HepG2 (cell line): ENCODE measurements around the gene PRIM2. TPM values are rescaled to one million over a fixed set of nuclear protein-coding genes. Genes with fewer than 3 reads are reported as not detected.

ENCODE experiments used
- ARNTL ChIP-seq: sonication (generic); formaldehyde crosslinking; IDR thresholded peaks from 2 replicates; pipeline ENCODE4 v1.4.0; 2020; ENCODE audit warnings: mild to moderate bottlenecking, missing genetic modification reagents
- CENPT ChIP-seq: sonication (generic); formaldehyde crosslinking; IDR thresholded peaks from 2 replicates; pipeline ENCODE4 v1.8.0; 2022; ENCODE audit warnings: low read depth, mild to moderate bottlenecking, moderate library complexity, missing genetic modification reagents
- ELF4 ChIP-seq: sonication (generic); formaldehyde crosslinking; IDR thresholded peaks from 2 replicates; pipeline ENCODE4 v1.5.0; 2020; ENCODE audit warnings: missing genetic modification reagents, mild to moderate bottlenecking, moderate library complexity, borderline replicate concordance
- FOSL2 ChIP-seq: sonication (generic); formaldehyde crosslinking; IDR thresholded peaks from 2 replicates; pipeline ENCODE4 v1.4.0; 2020; ENCODE audit warnings: missing genetic modification reagents
- FOXM1 ChIP-seq: sonication (generic); formaldehyde crosslinking; IDR thresholded peaks from 2 replicates; pipeline ENCODE4 v1.5.0; 2020; ENCODE audit warnings: missing genetic modification reagents
- JDP2 ChIP-seq: sonication (generic); formaldehyde crosslinking; IDR thresholded peaks from 2 replicates; pipeline ENCODE4 v1.8.1; 2022; ENCODE audit warnings: missing genetic modification reagents, borderline replicate concordance
- MED13 ChIP-seq: sonication (generic); formaldehyde crosslinking; IDR thresholded peaks from 2 replicates; pipeline ENCODE4 v1.5.0; 2020; ENCODE audit warnings: missing genetic modification reagents
- MIER3 ChIP-seq: IDR thresholded peaks from 2 replicates; pipeline ENCODE4 v1.6.1; 2016; ENCODE audit warnings: missing compliant biosample characterization, borderline replicate concordance
- MTA3 ChIP-seq: sonication (generic); formaldehyde crosslinking; IDR thresholded peaks from 2 replicates; pipeline ENCODE4 v1.4.0; 2020; ENCODE audit warnings: missing genetic modification reagents
- NBN ChIP-seq: fragments of 450-650 bp; conservative IDR thresholded peaks from 2 replicates; pipeline ENCODE4 v1.6.1; 2017
- NR2F6 ChIP-seq, 2 experiments: IDR thresholded peaks; 2 replicates each; pipeline ENCODE4 v1.6.1; 2016; ENCODE audit warnings: antibody characterized with exemption in 1 of 2, mild to moderate bottlenecking in 1 of 2
- PHF21A ChIP-seq: sonication (generic); formaldehyde crosslinking; IDR thresholded peaks from 2 replicates; pipeline ENCODE4 v1.5.0; 2020; ENCODE audit warnings: mild to moderate bottlenecking, missing genetic modification reagents
- RORA ChIP-seq: sonication (generic); formaldehyde crosslinking; IDR thresholded peaks from 2 replicates; pipeline ENCODE4 v1.5.0; 2020; ENCODE audit warnings: mild to moderate bottlenecking, missing genetic modification reagents, moderate library complexity
- SIX1 ChIP-seq: sonication (generic); formaldehyde crosslinking; IDR thresholded peaks from 2 replicates; pipeline ENCODE4 v1.4.0; 2020; ENCODE audit warnings: missing genetic modification reagents, borderline replicate concordance
- STAT5B ChIP-seq: sonication (generic); formaldehyde crosslinking; IDR thresholded peaks from 2 replicates; pipeline ENCODE4 v1.4.0; 2020; ENCODE audit warnings: missing genetic modification reagents
- ZBTB2 ChIP-seq: sonication (generic); formaldehyde crosslinking; IDR thresholded peaks from 2 replicates; pipeline ENCODE4 v1.8.0; 2022; ENCODE audit warnings: low read depth, missing genetic modification reagents
- ZBTB21 ChIP-seq: sonication (generic); formaldehyde crosslinking; IDR thresholded peaks from 2 replicates; pipeline ENCODE4 v1.4.0; 2020; ENCODE audit warnings: missing genetic modification reagents
- ZIK1 ChIP-seq: sonication (generic); formaldehyde crosslinking; IDR thresholded peaks from 2 replicates; pipeline ENCODE4 v1.5.0; 2020; ENCODE audit warnings: mild to moderate bottlenecking, low read depth, missing genetic modification reagents, borderline replicate concordance
- ZMYM2 ChIP-seq: sonication (generic); formaldehyde crosslinking; IDR thresholded peaks from 2 replicates; pipeline ENCODE4 v1.8.0; 2022; ENCODE audit warnings: mild to moderate bottlenecking, missing genetic modification reagents
- ZNF232 ChIP-seq: sonication (generic); formaldehyde crosslinking; IDR thresholded peaks from 2 replicates; pipeline ENCODE4 v1.4.0; 2020; ENCODE audit warnings: missing genetic modification reagents, borderline replicate concordance
- ZNF34 ChIP-seq: sonication (generic); formaldehyde crosslinking; IDR thresholded peaks from 2 replicates; pipeline ENCODE4 v1.4.0; 2020; ENCODE audit warnings: mild to moderate bottlenecking, missing genetic modification reagents, borderline replicate concordance
- ZNF350 ChIP-seq: sonication (generic); formaldehyde crosslinking; IDR thresholded peaks from 2 replicates; pipeline ENCODE4 v1.4.0; 2020; ENCODE audit warnings: mild to moderate bottlenecking, low read depth, missing genetic modification reagents, borderline replicate concordance
- ZNF512B ChIP-seq: sonication (generic); formaldehyde crosslinking; IDR thresholded peaks from 2 replicates; pipeline ENCODE4 v1.5.1; 2020; ENCODE audit warnings: missing genetic modification reagents, mild to moderate bottlenecking, borderline replicate concordance
- ZNF704 ChIP-seq: sonication (generic); formaldehyde crosslinking; IDR thresholded peaks from 2 replicates; pipeline ENCODE4 v1.8.1; 2023; ENCODE audit warnings: mild to moderate bottlenecking, inconsistent platforms, moderate library complexity, missing genetic modification reagents, borderline replicate concordance
- ZNF816 ChIP-seq: sonication (generic); formaldehyde crosslinking; IDR thresholded peaks from 2 replicates; pipeline ENCODE4 v1.8.0; 2022; ENCODE audit warnings: missing genetic modification reagents, mild to moderate bottlenecking, borderline replicate concordance
- polyA plus RNA-seq, 8 experiments: library from polyadenylated mRNA; depleted of rRNA in 3 of 8; stranded (reverse) in 7 of 8; unstranded in 1 of 8; fragments of >200 nt; fragmentation: Illumina TruSeq in 4 of 8; extraction: Trizol in 4 of 8; gene quantifications; 2 replicates each; pipeline versions ENCODE4 v1.2.1 to v1.2.3, GENCODE V29; 2011 to 2016; ENCODE audit warnings: low read depth in 4 of 8, missing spikeins in 1 of 8, mixed read lengths in 1 of 8; ENCODE audit not compliant: insufficient read depth in 1 of 8
- total RNA-seq, 5 experiments: library from RNA; depleted of rRNA; stranded (reverse); fragments of >200 nt; fragmentation: Illumina TruSeq; extraction: Trizol; gene quantifications; 2 replicates each; pipeline ENCODE4 v1.2.3, GENCODE V29; 2016; ENCODE audit warnings: low read depth in 1 of 5

Gene PRIM2
- total and polyA plus RNA-seq, 2 of the 13 experiments (the other 11 are each of a cell fraction or from before 2014, with no cell fraction given) = 8.0 to 52.7 TPM

GRCh38 chr6:57317060-57317943, at the start of gene PRIM2 (continued):
- TF ChIP-seq ZNF512B (CRISPR knock-in tag) = no peak
- TF ChIP-seq RORA (CRISPR knock-in tag) = no peak
- peak; percentile 60; the same call in 1 of the 2 replicates for TF ChIP-seq FOSL2
- TF ChIP-seq SIX1 = 0 out of 2 replicates have a peak, but pooled peaks have one; percentile 41
- peak; percentile 87; the same call in 1 of the 2 replicates for TF ChIP-seq ZNF704 (CRISPR knock-in tag)
- peak; percentile 68; the same call in 1 of the 2 replicates for TF ChIP-seq ZNF34 (CRISPR knock-in tag)
- TF ChIP-seq ZNF816 (CRISPR knock-in tag) = peak; percentile 91
- no peak for TF ChIP-seq ZBTB2
- no peak for TF ChIP-seq NBN
- TF ChIP-seq NR2F6 (IDR thresholded peaks at IDR 0.05) = no peak
- TF ChIP-seq NR2F6 (CRISPR knock-in tag; IDR thresholded peaks at IDR 0.05) = no peak
- no peak for TF ChIP-seq ZMYM2 (CRISPR knock-in tag)
- no peak; the same call in 1 of the 2 replicates for TF ChIP-seq ARNTL (CRISPR knock-in tag)
- TF ChIP-seq PHF21A (CRISPR knock-in tag) = peak; percentile 36; the same call in 1 of the 2 replicates
- TF ChIP-seq ELF4 (CRISPR knock-in tag) = peak; percentile 95; the same call in 1 of the 2 replicates
- peak; percentile 50; the same call in 1 of the 2 replicates for TF ChIP-seq MIER3 (CRISPR knock-in tag)
- no peak for TF ChIP-seq ZBTB21
- TF ChIP-seq ZIK1 (CRISPR knock-in tag) = no peak
- no peak for TF ChIP-seq JDP2 (CRISPR knock-in tag)
- TF ChIP-seq MTA3 (CRISPR knock-in tag) = no peak
- TF ChIP-seq FOXM1 (CRISPR knock-in tag) = 0 out of 2 replicates have a peak, but pooled peaks have one; percentile 54
- peak; percentile 12; the same call in 1 of the 2 replicates for TF ChIP-seq ZNF350 (CRISPR knock-in tag)
- TF ChIP-seq STAT5B = no peak
- no peak for TF ChIP-seq ZNF232 (CRISPR knock-in tag)
- TF ChIP-seq CENPT (CRISPR knock-in tag) = no peak; the same call in 1 of the 2 replicates
- TF ChIP-seq MED13 (CRISPR knock-in tag) = no peak
